Amygdala (tissue), 56 donors: Measurements from ENCODE around the gene EPHB1.
"Not testable (repeated sequence)": the region's sequence is repeated elsewhere in the genome, so short reads cannot be mapped to it uniquely, and the experiment has no call there.

Experiments
- DNase-seq, 56 donors: peaks; one replicate each; lab custom pipeline; 2025; lab: John Stamatoyannopoulos, UW

EPHB1 gene

DNA sequence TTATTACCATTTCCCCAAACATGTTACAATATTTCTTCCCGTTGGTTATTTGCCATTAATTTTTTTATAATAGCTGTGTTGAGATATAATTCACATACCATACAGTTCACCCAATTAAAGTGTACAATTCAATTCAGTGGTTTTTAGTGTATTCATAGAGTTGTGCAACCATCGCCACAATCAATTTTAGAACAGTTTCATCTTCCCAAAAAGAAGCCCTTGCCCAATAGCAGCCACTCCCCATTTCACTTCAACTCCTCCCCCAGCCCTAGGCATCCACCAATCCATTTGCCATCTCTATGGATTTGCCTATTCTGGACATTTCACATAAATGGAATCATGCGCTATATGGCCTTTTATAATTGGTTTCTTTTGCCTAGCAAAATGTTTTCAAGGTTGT, 225.1 kb downstream of the EPHB1 start:
- DNase-seq, result no peak

DNA sequence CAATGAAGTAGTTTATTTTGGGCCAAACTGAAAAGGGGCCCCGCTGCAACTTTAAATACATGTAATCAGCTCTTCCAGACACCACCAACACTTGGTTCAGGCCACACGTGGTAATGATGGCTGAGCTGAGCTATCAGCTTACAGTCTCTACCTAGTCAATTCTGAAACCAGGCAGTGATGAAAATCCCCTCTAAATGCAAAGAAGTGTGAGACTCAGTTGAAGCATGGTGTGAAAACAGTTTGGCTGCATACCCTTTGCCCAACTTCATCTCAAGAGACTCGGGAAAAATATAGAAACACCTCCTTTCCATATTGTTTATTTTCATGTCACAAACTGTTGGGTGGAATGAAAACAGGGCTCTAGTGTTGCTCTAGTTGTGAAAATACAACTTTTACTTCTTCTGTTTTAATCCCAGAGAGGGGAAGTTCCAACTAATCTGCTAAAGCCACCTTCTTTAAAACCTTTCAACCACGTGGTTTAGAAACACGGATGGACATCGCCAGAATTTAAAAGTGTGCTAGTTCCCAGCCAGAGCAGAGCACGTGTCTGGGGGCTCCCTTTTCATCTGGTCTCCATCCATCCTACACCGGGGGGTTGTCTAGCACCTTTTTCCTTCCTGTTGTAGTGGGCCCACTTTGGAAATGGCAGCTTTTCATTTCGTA, 229.1 kb downstream of the EPHB1 start:
- DNase-seq, result no peak

DNA sequence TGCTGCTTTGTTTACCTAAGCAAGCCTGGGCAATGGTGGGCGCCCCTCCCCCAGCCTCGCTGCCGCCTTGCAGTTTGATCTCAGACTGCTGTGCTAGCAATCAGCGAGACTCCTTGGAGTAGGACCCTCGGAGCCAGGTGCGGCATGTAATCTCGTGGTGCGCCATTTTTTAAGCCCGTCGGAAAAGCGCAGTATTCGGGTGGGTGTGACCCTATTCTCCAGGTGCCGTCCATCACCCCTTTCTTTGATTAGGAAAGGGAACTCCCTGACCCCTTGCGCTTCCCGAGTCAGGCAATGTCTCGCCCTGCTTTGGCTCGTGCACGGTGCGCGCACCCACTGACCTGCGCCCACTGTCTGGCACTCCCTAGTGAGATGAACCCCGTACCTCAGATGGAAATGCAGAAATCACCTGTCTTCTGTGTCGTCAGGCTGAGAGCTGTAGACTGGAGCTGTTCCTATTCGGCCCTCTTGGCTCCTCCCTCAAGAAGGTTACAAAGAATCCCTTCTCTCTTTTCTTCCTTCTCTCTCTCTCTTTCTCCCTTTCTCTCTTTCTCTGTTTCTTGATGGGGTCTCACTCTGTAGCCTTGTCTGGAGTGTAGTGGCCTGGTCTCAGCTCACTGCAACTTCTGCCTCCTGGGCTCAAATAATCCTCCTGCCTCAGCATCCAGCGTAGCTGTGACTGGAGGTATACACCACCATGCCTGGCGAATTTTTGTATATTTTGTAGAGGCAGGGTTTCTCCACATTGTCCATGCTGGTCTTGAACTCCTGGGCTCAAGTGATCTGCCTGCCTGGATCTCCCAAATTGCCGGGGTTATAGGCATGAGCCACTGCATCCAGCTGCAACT, 235.9 kb downstream of the EPHB1 start:
- DNase-seq, result not testable (repeated sequence)

DNA sequence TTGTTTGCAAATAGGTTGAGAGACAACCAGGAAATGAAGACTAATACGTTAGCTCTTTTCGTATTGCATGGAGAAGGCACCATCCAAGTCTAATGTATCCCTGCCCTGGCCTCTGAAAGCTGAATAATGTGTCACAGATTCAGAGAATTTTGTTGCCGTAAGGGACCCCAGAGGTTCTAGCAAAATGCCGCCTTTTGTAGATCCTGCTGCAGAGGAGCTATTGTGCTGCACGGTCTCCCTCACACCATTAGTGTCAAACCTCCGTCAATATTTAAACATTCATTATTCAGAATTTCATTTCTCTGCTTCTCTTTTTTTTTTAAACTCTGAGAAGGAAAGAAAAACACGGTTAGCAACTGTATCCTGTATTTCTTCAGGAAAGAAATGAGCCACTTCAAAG, 238.7 kb downstream of the EPHB1 start:
- no peak for DNase-seq

- DNase-seq, result no peak
Measured at GRCh38 chr3:135034291-135034768, 239.3 kb downstream of the EPHB1 start.

GRCh38 chr3:135034891-135035440, 239.9 kb downstream of the EPHB1 start:
- no peak for DNase-seq

- no peak for DNase-seq
Measured at GRCh38 chr3:135038186-135038585, 243.1 kb downstream of the EPHB1 start.

GRCh38 chr3:135039536-135039935, 244.5 kb downstream of the EPHB1 start:
- not testable (repeated sequence) for DNase-seq

DNA sequence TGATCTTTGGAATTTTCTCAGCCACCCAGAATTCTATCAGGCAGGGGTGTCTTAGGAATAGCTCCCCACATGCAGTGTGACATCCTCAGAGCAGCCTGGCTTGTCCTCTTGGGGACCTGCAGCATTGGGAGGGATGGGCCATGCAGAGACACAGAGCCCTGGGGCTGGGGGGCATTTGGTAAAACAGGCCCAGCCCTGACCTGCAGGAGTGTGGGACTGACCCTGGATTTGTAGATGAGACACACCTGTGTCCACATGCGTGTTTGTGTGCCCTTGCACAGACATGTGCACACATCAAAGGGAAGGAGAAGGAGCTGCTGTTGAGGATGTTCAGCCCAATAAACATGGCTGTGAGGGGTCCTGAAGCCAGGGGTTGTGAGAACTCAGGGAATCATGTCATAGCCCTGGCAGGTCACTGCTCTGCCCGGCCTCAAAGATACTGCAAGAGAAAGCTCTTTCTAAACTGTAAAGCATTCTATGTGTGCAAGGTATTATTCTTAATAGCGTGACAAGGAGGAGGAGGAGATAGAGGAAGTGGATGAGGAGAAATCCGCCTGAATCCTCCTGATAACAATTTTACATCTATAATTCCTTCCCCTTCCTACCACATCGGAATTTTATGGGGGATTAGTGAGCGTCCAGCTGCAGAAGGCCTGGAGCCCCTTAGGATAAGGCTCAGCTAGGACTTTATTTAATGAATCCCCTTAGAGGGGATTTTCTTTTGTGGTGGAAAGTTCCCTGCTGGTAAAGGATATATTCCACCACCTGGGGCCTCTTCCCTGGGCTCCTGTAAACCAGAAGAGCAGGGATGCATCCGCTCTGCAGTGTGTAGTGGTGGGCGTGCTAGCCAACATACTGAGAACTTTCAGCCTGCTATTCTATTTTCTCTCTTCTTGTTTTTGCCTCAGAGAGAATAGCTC, 245.5 kb downstream of the EPHB1 start:
- no peak for DNase-seq

GRCh38 chr3:135041601-135042000, 246.5 kb downstream of the EPHB1 start:
- no peak for DNase-seq

- DNase-seq, result no peak
Measured at GRCh38 chr3:135047061-135047460, 252.0 kb downstream of the EPHB1 start.

DNA sequence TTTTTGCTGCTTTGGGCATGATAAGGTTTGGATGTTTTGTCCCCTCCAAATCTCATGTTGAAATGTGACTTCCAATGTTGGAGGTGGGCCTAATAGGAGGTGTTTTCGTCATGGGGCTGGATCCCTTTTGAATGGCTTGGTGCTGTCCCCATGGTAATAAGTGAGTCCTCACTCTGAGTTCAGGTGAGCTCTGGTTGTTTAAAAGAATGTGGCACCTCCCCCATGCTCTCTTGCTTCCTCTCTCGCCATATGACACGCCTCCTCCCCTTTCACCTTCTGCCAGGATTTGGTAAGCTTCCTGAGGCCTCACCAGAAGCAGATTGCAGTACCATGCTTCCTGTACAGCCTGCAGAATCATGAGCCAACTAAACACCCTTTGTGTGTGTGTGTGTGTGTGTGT, 255.5 kb downstream of the EPHB1 start:
- DNase-seq, result no peak

- DNase-seq, result no peak
Measured at GRCh38 chr3:135051409-135051973, 256.4 kb downstream of the EPHB1 start.

DNA sequence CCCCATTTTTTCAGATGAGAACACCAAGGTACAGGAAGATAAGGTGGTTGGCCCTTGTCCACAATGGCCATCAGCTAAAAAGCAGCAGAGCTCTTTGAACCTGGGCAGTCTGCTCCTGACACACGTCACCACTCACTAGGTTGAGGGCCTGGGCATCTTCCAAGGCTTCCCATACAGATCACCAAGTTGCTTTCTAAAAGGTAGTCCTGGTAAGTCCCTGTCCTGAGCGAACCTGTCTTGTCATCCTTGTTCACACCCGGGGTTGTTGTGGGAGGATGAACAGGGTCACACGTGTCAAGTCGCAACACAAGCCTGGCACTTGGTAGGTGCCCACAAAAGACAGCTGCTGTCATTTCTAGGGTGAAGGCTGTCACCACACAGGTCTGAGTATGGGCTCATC, 260.4 kb downstream of the EPHB1 start:
- no peak for DNase-seq

GRCh38 chr3:135056084-135056730, 261.1 kb downstream of the EPHB1 start:
- DNase-seq, result no peak

GRCh38 chr3:135056733-135057310, 261.8 kb downstream of the EPHB1 start:
- peak in 11 of 56 donors; percentile 3 to 55 (median 15) for DNase-seq

DNA sequence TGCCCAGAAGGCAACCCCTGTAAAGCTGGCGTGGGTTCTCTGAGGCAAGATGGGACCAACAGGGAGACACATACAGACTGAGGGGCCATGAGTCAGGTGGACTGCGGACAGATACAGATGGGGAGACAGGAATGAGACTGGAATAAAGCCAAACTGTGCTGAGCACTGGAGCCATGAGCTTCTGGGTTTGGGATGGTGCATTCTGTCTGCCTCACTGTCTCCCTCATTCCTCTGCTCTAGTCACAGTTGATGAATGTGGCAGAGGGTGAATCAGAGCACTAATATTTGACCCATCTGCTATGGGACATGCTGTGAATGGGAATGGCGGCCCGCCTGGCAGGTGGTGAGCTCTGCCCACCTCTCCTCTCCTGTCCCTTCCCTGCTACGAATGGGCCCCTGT, 262.9 kb downstream of the EPHB1 start:
- no peak for DNase-seq

DNA sequence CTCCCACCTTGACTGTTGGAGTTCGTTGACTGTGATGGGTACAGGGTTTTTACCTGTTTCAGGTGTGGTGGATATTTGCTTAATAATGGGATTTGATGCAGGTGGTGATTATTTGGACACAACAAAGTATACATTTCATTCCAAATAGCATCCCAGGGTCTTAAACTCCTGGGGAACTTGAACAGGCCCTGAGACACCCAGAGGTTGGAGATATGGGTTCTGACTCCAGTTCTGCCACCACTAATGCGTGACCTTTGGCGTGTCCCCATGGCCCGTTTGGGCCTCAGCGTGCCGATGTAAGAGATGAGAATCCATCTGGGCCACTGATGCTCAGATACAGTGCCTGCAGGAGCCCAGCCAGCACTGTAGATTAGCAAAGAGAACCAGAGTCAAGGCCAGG, 264.5 kb downstream of the EPHB1 start:
- DNase-seq, result no peak
